Bronchial epithelial cell (primary cell): ENCODE results near the gene RPL31. TPM values are rescaled to one million over a fixed set of nuclear protein-coding genes. Genes with fewer than 3 reads are reported as not detected.

ENCODE experiments used
- DNase-seq: peaks from one replicate; pipeline ENCODE4 v3.0.0-alpha.2; 2010; ENCODE audit warnings: low read depth
- FAIRE-seq: peaks from 2 replicates; lab custom pipeline; 2011; peaks lifted over from hg19 to GRCh38; lab: Jason Lieb, UNC
- H3K27me3 ChIP-seq: 2 replicates; pipeline ENCODE4 v1.5.1; 2011; ENCODE audit warnings: low read length; ENCODE audit not compliant: control insufficient read depth, insufficient read depth
- H3K36me3 ChIP-seq: 2 replicates; pipeline ENCODE4 v1.5.1; 2011; ENCODE audit warnings: low read length; ENCODE audit not compliant: control insufficient read depth, insufficient read depth
- H3K4me3 ChIP-seq: 2 replicates; pipeline ENCODE4 v1.5.1; 2011; ENCODE audit warnings: mild to moderate bottlenecking, low read depth, low read length, control low read depth
- CTCF ChIP-seq: IDR thresholded peaks from 2 replicates; pipeline ENCODE4 v1.5.1; 2011; ENCODE audit warnings: mild to moderate bottlenecking, moderate library complexity, low read length, control low read depth, inconsistent platforms; ENCODE audit not compliant: insufficient read depth, severe bottlenecking
- total RNA-seq: library from RNA; depleted of rRNA; stranded (reverse); fragments of >200 nt; gene quantifications from 2 replicates; pipeline ENCODE4 v1.2.1, GENCODE V29; 2014

Gene RPL31
- 1,721 and 2,143 TPM in 2 replicates for total RNA-seq

GRCh38 chr2:101001691-101002561 lies at the start of gene RPL31:
RPL31 (plus strand) TSS chr2:101002289; CDS start chr2:101002702, 413 bp downstream.
- DNase-seq (peak; percentile 91), FAIRE-seq (no peak)
- Histone ChIP-seq H3K27me3 (no peaks in the 10 kb centered on the region), H3K4me3 (peak within 1 kb of the TSS; percentile 83), H3K36me3 (peaks cover 19% of the 10 kb centered on the region)
- TF ChIP-seq CTCF, result no peak

DNA sequence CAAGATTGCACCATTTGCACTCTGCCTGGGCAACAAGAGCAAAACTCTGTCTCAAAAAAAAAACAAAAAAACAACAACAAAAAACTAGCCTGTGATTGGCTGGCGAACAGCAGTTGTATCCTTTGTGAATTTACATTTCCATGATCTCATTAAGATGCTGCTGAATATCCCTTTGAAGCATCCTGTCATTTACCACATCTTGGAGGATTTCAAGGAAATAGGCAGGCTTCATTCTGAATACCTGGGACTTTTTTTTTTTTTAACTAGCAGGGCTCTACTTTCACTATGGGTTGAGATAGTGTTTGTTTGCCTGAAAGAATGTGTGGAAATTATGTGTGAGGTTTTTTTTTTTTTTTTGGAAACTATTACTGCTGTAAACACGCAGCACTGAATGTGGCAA lies 49.6 kb upstream of the RPL31 start:
- TF ChIP-seq CTCF, result no peak

DNA sequence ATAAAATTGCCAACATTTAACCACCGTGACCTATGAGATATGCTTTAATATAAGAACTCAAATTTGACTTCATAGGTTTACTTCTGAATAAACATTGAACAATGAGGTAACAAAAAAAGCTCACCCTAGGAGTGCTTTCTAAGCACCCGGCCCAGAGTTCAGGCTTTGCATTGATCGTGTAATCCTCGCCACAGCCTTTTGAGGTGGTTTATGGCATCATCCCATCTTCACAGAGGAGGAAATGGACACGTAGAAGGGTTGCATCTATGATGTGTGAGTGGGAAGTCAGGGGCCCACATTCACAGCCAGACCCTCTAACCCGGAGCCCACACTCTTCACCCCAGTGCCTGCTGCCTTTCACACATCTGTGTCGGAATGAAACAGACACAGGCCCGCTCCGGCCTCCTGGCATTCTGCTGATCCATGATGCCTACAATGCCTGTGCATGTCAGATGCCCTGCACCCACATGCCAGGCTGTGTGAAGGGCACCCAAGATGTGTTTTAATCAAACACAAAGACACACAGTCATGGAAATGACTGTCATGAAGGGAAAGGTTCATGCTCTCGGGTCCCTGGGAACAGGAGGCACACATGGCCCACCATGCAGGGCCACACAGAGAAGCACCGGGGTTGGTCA lies 48.6 kb upstream of the RPL31 start:
- H3K4me3 ChIP-seq, result no peak overlapping the region
- no peaks in the 10 kb centered on the region for H3K27me3 ChIP-seq
- H3K36me3 ChIP-seq, result peaks cover 1% of the 10 kb centered on the region
- FAIRE-seq (no peak), DNase-seq (no peak)
- no peak for TF ChIP-seq CTCF

More for the DNA sequence above, 49.6 kb upstream of the RPL31 start:
- DNase-seq (no peak), FAIRE-seq (no peak)
- Histone ChIP-seq H3K4me3 (no peak overlapping the region), H3K36me3 (peaks cover 1% of the 10 kb centered on the region), H3K27me3 (no peaks in the 10 kb centered on the region)

GRCh38 chr2:100954044-100954420 lies 48.1 kb upstream of the RPL31 start:
- DNase-seq (no peak), FAIRE-seq (no peak)
- H3K36me3 ChIP-seq, result peaks cover 1% of the 10 kb centered on the region
- H3K27me3 ChIP-seq, result no peaks in the 10 kb centered on the region
- no peak overlapping the region for H3K4me3 ChIP-seq
- TF ChIP-seq CTCF, result no peak

GRCh38 chr2:100955226-100955625 lies 46.9 kb upstream of the RPL31 start:
- H3K27me3 ChIP-seq, result no peaks in the 10 kb centered on the region
- DNase-seq (no peak), FAIRE-seq (no peak)
- no peak for TF ChIP-seq CTCF
- peaks cover 1% of the 10 kb centered on the region for H3K36me3 ChIP-seq
- no peak overlapping the region for H3K4me3 ChIP-seq
